ENCODE data around the gene MLLT1. TPM values are rescaled to one million over a fixed set of nuclear protein-coding genes. Genes with fewer than 3 reads are reported as not detected.

The MLLT1 gene
- total RNA-seq, 1 donor from 2014 or later = 23.1 TPM

DNA sequence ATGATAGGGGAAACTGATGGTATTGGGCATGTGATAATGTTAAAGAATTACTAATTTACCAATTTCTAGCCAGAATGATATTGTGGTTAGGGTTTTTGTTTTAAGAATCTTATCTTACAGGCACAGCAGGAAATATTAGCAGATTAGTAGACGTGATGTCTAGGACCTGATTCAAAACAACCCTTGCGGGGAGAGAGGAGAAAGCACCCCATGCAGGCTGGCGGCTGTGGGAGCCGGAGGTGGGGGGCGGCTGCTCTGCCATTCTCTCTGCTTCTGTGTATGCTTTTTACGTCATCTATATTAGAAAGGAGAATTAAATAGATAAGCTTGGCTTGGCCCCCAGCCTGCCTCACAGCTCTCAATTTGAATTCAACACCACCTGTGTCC is 41.5 kb downstream of the MLLT1 start:
- no peak for DNase-seq (ENCODE audit: low read depth)
- TF ChIP-seq, protein P1, sequence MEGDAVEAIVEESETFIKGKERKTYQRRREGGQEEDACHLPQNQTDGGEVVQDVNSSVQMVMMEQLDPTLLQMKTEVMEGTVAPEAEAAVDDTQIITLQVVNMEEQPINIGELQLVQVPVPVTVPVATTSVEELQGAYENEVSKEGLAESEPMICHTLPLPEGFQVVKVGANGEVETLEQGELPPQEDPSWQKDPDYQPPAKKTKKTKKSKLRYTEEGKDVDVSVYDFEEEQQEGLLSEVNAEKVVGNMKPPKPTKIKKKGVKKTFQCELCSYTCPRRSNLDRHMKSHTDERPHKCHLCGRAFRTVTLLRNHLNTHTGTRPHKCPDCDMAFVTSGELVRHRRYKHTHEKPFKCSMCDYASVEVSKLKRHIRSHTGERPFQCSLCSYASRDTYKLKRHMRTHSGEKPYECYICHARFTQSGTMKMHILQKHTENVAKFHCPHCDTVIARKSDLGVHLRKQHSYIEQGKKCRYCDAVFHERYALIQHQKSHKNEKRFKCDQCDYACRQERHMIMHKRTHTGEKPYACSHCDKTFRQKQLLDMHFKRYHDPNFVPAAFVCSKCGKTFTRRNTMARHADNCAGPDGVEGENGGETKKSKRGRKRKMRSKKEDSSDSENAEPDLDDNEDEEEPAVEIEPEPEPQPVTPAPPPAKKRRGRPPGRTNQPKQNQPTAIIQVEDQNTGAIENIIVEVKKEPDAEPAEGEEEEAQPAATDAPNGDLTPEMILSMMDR (IDR thresholded peaks at IDR 0.05; ENCODE audit: insufficient read depth, low read length, poor library complexity, severe bottlenecking) = no peak
- no peak overlapping the region for H3K4me3 ChIP-seq (ENCODE audit: low read depth, low read length)
- H3K36me3 ChIP-seq (ENCODE audit: control insufficient read depth, insufficient read depth, low read length) = no peaks in the 10 kb centered on the region
- no peaks in the 10 kb centered on the region for H3K27me3 ChIP-seq (ENCODE audit: control insufficient read depth, insufficient read depth, low read length)

DNA sequence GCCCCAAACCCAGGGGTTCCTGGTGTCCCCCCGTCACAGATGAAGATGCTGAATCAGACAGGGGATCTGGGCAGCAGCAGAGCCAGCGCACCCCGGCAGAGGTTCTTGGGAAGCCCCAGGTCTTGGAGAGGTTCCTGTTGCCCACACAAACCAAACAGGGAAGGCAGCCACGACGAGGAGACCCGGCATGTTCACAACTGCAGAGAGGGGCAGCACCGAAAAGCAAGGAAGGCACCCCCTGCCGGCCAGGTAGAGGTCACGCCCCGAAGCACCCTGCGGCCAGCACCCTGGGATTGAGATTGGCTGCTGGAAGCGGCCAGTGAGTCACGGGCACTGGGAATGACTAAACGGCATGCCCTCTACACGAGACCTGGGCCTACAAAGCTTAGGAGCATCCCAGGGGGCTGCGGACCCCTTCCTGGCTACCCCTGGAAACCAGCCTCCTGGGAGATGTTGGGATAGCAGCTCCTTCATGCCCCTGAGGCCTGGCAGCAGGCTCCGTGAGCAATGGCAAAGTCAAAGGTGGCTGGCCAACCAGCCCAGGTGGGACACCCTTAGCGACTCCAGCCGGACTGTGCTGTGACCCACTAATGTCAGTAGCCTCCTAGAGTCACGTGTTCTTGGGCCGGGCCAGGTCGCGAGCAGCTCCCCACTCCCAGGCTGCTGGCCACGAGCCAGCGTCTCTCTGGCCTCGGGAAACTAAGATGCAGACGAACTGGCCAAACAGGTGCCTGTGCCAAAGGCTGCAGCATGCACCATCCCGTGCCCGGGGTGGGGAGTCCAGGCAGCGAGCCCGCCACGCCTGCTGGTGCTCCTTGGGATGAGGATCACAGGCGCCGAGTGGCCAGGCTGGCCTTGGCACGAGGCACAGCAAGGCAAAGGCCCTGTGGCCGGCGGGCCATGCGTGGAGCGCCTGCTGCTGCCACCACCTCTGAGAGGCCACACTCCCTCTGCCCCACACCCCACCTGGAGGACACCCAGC is 43.2 kb downstream of the MLLT1 start:
- no peak for DNase-seq (ENCODE audit: low read depth)
- H3K4me3 ChIP-seq (ENCODE audit: low read depth, low read length) = no peak overlapping the region
- no peaks in the 10 kb centered on the region for H3K27me3 ChIP-seq (ENCODE audit: control insufficient read depth, insufficient read depth, low read length)
- TF ChIP-seq, protein P1 (IDR thresholded peaks at IDR 0.05; ENCODE audit: insufficient read depth, low read length, poor library complexity, severe bottlenecking) = no peak
- H3K36me3 ChIP-seq (ENCODE audit: control insufficient read depth, insufficient read depth, low read length) = no peaks in the 10 kb centered on the region

DNA sequence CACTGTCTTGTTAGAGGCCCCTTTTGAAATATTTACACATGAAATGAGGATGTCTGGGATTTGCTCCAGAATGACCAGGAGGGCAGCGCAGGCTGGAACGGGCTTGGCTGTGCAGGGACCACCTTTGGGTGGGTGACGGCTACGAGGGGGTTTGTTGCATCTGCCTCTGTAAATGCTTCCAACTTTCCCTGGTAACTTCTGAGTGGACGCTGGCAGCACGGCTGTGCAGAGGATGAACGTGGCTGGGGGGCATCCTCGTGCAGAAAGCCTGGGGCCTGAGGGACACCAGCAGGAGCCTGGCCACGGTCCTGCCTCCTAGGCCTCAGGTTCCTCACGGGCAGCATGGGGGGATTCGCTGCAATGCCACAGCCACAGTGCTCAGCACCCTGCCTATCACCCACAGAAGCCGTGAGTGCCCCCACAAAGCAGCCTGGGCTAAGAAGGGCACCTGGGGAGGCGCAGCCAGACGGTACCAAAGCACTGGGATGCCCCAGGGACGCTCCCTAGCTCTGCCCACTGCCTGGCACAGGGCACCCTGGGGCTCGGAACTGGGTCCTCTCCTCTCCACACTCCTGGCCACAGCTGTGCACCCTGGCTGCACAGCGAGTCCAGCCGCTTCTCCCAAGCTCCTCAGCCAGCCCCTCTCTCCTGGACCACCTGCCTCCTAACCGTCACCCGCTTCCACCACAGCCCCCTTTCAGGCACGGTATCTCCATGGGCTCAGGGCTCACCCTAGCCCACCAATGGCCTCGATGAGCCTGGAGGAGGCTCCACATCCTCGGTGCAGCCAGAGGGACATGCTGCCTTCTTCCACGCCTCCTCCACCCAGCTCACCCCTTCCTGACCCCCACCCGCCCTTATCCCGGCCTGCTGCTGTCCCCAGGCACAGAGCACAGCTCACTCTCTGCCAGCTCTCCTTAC is 44.5 kb downstream of the MLLT1 start:
- DNase-seq (ENCODE audit: low read depth) = no peak
- H3K4me3 ChIP-seq (ENCODE audit: low read depth, low read length) = no peak overlapping the region
- no peaks in the 10 kb centered on the region for H3K27me3 ChIP-seq (ENCODE audit: control insufficient read depth, insufficient read depth, low read length)
- no peaks in the 10 kb centered on the region for H3K36me3 ChIP-seq (ENCODE audit: control insufficient read depth, insufficient read depth, low read length)
- TF ChIP-seq, protein P1 (IDR thresholded peaks at IDR 0.05; ENCODE audit: insufficient read depth, low read length, poor library complexity, severe bottlenecking) = no peak

DNA sequence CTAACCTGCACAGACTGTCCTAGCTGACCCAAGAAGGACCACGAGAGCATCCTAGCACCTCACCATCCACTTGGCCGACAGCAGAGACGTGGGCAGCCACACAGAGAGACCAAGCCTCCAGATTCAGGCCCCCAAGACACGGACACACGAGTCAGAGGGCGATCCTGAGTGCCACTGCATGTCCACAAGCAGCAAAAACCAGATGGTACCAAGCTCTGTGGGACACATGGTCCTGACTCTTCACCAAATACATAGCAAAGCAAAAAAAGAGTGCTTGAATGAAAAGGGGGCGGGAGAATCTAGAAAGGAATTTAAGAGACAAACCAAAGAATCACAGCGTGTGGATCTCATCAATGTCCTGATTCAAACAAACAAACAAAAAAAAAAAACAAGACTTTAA is 45.2 kb downstream of the MLLT1 start:
- no peak for DNase-seq (ENCODE audit: low read depth)
- Histone ChIP-seq H3K27me3 (ENCODE audit: control insufficient read depth, insufficient read depth, low read length) (no peaks in the 10 kb centered on the region), H3K4me3 (ENCODE audit: low read depth, low read length) (no peak overlapping the region), H3K36me3 (ENCODE audit: control insufficient read depth, insufficient read depth, low read length) (no peaks in the 10 kb centered on the region)
- TF ChIP-seq, protein P1 (IDR thresholded peaks at IDR 0.05; ENCODE audit: insufficient read depth, low read length, poor library complexity, severe bottlenecking) = no peak

DNA sequence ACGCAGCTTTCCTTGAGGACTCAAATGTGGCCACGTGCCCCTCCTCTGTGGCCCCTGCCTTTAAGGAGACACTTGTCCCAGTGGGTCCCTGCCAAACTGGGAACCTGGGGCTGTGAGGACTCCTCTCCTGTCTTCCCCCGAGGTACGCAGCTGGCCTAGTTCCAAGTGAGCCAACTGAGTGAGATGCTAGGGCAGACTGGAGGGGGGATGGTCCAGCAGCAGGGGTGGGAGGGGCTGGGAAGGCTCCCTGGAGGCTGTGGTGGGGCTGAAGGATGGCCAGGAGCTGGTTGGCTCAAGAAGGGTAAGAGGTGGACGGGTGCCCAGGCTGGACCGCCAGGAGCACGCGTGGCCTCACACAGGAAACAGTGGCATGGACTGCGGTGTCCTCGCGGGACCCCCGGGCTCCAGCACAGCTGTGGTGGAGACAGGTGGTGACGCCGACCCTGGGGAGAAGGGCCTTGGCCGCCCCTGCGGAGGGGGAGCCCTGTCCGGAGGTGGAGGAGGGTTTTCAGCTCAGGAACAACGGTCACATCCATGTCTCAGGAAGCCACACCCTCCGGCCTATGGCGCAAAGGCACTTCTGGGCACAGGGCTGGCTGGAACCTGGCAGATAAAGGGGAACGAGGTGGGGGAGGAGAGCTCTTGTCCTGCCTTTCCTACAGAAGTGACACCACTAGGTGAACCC is 45.8 kb downstream of the MLLT1 start:
- H3K27me3 ChIP-seq (ENCODE audit: control insufficient read depth, insufficient read depth, low read length) = no peaks in the 10 kb centered on the region
- H3K36me3 ChIP-seq (ENCODE audit: control insufficient read depth, insufficient read depth, low read length) = no peaks in the 10 kb centered on the region
- TF ChIP-seq, protein P1 (IDR thresholded peaks at IDR 0.05; ENCODE audit: insufficient read depth, low read length, poor library complexity, severe bottlenecking) = no peak
- H3K4me3 ChIP-seq (ENCODE audit: low read depth, low read length) = no peak overlapping the region
- DNase-seq (ENCODE audit: low read depth) = no peak
